OCI-LY3 (cell line): Measurements from ENCODE around the gene TAF1.
"Not testable (repeated sequence)": the region's sequence is repeated elsewhere in the genome, so short reads cannot be mapped to it uniquely, and the experiment has no call there.

Experiments used
- H2AFZ ChIP-seq: fragments of 200-600, 300-600 bp; shearing (Covaris generic); 2 replicates; pipeline ENCODE4 v1.6.0; 2014; ENCODE audit warnings: antibody characterized with exemption, low read depth, low read length
- H3K27ac ChIP-seq: fragments of 200-600, 300-600 bp; sonication (generic); 2 replicates; pipeline ENCODE4 v1.5.1; 2014; ENCODE audit warnings: mild to moderate bottlenecking, low read length, moderate library complexity, mixed read lengths
- H3K27me3 ChIP-seq: fragments of 200-600, 300-600 bp; sonication (generic); 2 replicates; pipeline ENCODE4 v1.6.1; 2014; ENCODE audit warnings: low read depth, low read length, mixed read lengths
- H3K36me3 ChIP-seq: fragments of 200-600, 300-600 bp; sonication (generic); replicated peaks from 2 replicates; pipeline ENCODE3; 2014; ENCODE audit warnings: low read depth, low read length, mixed read lengths
- H3K4me1 ChIP-seq: fragments of 300-600, 200-600 bp; sonication (generic); 2 replicates; pipeline ENCODE4 v1.6.1; 2014; ENCODE audit warnings: low read length, mixed read lengths
- H3K4me2 ChIP-seq: fragments of 200-600, 300-600 bp; sonication (generic); 2 replicates; pipeline ENCODE4 v1.6.1; 2014; ENCODE audit warnings: low read length, mixed read lengths
- H3K4me3 ChIP-seq: fragments of 300-600, 200-600 bp; sonication (generic); 2 replicates; pipeline ENCODE4 v1.5.1; 2014; ENCODE audit warnings: antibody characterized with exemption, mild to moderate bottlenecking, low read length, moderate library complexity
- H3K79me2 ChIP-seq: fragments of 300-600, 200-600 bp; shearing (Covaris generic); 2 replicates; pipeline ENCODE4 v1.6.1; 2014; ENCODE audit warnings: mild to moderate bottlenecking, low read length, mixed read lengths
- H3K9ac ChIP-seq: fragments of 300-600, 200-600 bp; shearing (Covaris generic); 2 replicates; pipeline ENCODE4 v1.6.0; 2014; ENCODE audit warnings: mild to moderate bottlenecking, low read length, moderate library complexity
- H3K9me3 ChIP-seq: fragments of 200-600, 300-600 bp; shearing (Covaris generic); 2 replicates; pipeline ENCODE4 v1.6.1; 2014; ENCODE audit warnings: low read length, mixed read lengths; ENCODE audit not compliant: insufficient read depth
- H4K20me1 ChIP-seq: fragments of 200-600, 300-600 bp; sonication (generic); 2 replicates; pipeline ENCODE4 v1.6.1; 2016; ENCODE audit warnings: low read length, mixed read lengths; ENCODE audit not compliant: insufficient read depth
- CTCF ChIP-seq: fragments of 200-600, 300-600 bp; sonication (generic); IDR thresholded peaks from 2 replicates; pipeline ENCODE4 v1.5.1; 2014; ENCODE audit warnings: antibody characterized with exemption, low read length, low read depth
- EZH2phosphoT487 ChIP-seq: fragments of 200-600 bp; shearing (Covaris generic); IDR thresholded peaks from 2 replicates; pipeline ENCODE4 v1.6.1; 2018; ENCODE audit warnings: antibody characterized with exemption, mixed run types, low read depth

TAF1 gene

GRCh38 chrX:71326394-71326793 lies 39.8 kb upstream of the TAF1 start:
- Histone ChIP-seq H2AFZ (no peak overlapping the region), H3K4me3 (no peak overlapping the region), H4K20me1 (no peaks in the 10 kb centered on the region), H3K9me3 (no peaks in the 10 kb centered on the region), H3K79me2 (no peaks in the 10 kb centered on the region), H3K27me3 (no peaks in the 10 kb centered on the region), H3K36me3 (peaks cover 8% of the 10 kb centered on the region), H3K4me2 (no peak overlapping the region), H3K9ac (no peak overlapping the region), H3K4me1 (no peaks in the 10 kb centered on the region), H3K27ac (no peak overlapping the region)
- no peak for TF ChIP-seq CTCF
- no peak for TF ChIP-seq EZH2phosphoT487

DNA sequence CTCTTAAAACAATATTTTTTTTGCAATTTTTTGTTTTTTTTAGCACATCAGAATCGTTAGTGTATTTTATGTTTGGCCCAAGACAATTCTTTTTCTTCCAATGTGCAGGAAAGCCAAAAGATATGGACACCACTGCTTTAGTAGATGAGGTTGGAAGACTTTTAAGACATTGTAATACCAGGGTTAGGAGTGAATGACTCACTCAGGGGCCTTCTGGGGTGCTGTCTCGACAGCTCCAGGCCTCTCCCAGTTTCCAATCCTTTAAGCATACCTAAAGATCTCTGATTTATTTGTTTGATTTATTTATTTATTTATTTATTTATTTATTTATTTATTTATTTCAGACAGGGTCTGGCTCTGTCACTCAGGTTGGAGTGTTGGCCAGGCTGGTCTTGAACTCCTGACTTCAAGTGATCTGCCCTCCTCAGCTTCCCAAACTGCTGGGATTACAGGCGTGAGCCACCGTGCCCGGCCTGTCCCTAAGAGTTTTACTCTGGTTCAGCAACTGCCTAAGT lies 16.9 kb upstream of the TAF1 start:
- H3K27me3 ChIP-seq, H2AFZ ChIP-seq, H3K9ac ChIP-seq, H3K4me2 ChIP-seq, H3K9me3 ChIP-seq, H3K27ac ChIP-seq, H3K79me2 ChIP-seq, H4K20me1 ChIP-seq, H3K4me1 ChIP-seq, H3K36me3 ChIP-seq, H3K4me3 ChIP-seq: not testable (repeated sequence)

GRCh38 chrX:71349867-71350266 lies 16.3 kb upstream of the TAF1 start:
- H2AFZ ChIP-seq, H3K4me1 ChIP-seq, H4K20me1 ChIP-seq, H3K4me3 ChIP-seq, H3K9ac ChIP-seq, H3K9me3 ChIP-seq, H3K27me3 ChIP-seq, H3K4me2 ChIP-seq, H3K36me3 ChIP-seq, H3K79me2 ChIP-seq, H3K27ac ChIP-seq: not testable (repeated sequence)

DNA sequence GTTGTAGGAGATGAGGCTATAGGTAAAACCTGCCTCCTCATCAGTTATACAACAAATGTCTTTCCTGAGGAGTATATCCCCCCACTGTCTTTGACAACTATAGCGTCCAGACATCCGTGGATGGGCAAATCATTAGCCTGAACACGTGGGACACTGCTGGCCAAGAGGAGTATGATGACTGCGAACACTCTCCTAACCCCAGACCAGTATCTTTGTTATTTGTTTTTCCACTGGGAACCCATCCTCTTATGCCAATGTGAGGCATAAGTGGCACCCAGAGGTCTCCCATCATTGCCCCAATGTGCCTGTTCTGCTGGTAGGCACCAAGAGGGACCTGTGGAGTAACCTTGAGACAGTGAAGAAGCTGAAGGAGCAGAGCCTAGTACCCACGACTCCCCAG lies 13.7 kb upstream of the TAF1 start:
- not testable (repeated sequence) for H4K20me1 ChIP-seq, H3K4me2 ChIP-seq, H3K79me2 ChIP-seq, H3K36me3 ChIP-seq, H3K27ac ChIP-seq, H3K9ac ChIP-seq, H2AFZ ChIP-seq, H3K4me3 ChIP-seq, H3K4me1 ChIP-seq, H3K9me3 ChIP-seq, H3K27me3 ChIP-seq

DNA sequence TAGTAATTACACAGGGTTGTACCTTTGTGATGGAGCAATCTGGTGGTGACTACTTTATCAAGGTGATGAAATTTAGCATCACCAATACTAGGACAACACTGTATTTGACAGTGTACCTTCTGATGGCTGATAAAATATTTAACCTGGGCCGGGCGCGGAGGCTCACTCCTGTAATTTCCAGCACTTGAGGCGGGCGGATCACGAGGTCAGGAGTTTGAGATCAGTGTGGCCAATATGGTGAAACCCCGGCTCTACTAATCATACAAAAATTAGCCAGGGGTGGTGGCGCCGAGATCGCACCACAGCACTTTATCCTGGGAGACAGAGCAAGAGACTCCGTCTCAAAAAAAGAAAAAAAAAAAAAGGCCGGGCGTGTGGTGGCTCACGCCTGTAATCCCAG lies 1.9 kb upstream of the TAF1 start:
- TF ChIP-seq CTCF (no peak), EZH2phosphoT487 (no peak)
- H3K79me2 ChIP-seq, result peaks cover 28% of the 10 kb centered on the region
- peaks cover 13% of the 10 kb centered on the region for H3K4me1 ChIP-seq
- H3K4me2 ChIP-seq, result no peak overlapping the region
- H3K36me3 ChIP-seq, result peaks cover 8% of the 10 kb centered on the region
- H3K4me3 ChIP-seq, result no peak overlapping the region
- H4K20me1 ChIP-seq, result no peaks in the 10 kb centered on the region
- H3K27me3 ChIP-seq, result no peaks in the 10 kb centered on the region
- H3K27ac ChIP-seq, result no peak overlapping the region
- no peaks in the 10 kb centered on the region for H3K9me3 ChIP-seq
- H3K9ac ChIP-seq, result no peak overlapping the region
- H2AFZ ChIP-seq, result no peak overlapping the region
